GM12801 (cell line): ENCODE data around the gene MLXIP.

ENCODE experiments used
- CTCF ChIP-seq: IDR thresholded peaks from one replicate; pipeline ENCODE4 v1.5.1; 2011; ENCODE audit warnings: control low read depth; ENCODE audit not compliant: insufficient read length; ENCODE audit errors: extremely low read depth

The MLXIP gene

GRCh38 chr12:122123761-122124145 lies 45.2 kb downstream of the MLXIP start:
- no peak for TF ChIP-seq CTCF

- TF ChIP-seq CTCF = no peak
Observed at GRCh38 chr12:122124370-122124769, 45.8 kb downstream of the MLXIP start.

- no peak for TF ChIP-seq CTCF
Observed at GRCh38 chr12:122125452-122126341, 47.1 kb downstream of the MLXIP start.

GRCh38 chr12:122126342-122126635 lies 47.7 kb downstream of the MLXIP start:
- no peak for TF ChIP-seq CTCF

- no peak for TF ChIP-seq CTCF
Observed at GRCh38 chr12:122126713-122127597, 48.4 kb downstream of the MLXIP start.

- TF ChIP-seq CTCF = no peak
Observed at GRCh38 chr12:122127839-122128238, 49.3 kb downstream of the MLXIP start.

- no peak for TF ChIP-seq CTCF
Observed at GRCh38 chr12:122128481-122128880, 49.9 kb downstream of the MLXIP start.
